ENCODE data around the gene CRLF2.
"Not testable (repeated sequence)": the region's sequence is repeated elsewhere in the genome, so short reads cannot be mapped to it uniquely, and the experiment has no call there.

The CRLF2 gene

DNA sequence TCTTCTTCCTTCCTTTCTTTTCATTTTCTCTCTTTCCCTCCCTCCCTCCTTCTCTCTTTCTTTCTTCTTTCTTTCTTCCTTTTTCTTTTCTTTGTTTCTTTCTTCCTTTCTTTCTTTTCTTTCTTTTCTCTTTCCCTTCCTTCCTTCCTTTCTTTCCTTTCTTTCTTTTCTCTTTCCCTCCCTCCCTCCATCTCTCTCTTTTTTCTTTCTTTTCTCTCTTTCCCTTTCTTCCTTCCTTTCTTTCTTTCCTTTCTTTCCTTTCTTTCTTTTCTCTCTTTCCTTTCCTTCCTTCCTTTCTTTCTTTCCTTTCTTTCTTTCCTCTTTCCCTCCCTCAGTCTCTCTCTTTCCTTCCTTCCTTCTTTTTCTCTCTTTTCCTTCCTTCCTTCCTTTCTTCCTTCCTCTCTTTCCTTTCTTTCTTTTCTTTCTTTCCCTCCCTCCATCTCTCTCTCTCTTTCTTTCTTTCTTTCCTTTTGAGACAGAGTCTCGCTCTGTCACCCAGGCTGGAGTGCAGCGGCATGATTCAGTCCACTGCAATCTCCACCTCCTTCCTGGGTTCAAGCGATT, 44.4 kb downstream of the CRLF2 start:
- no peak for DNase-seq (ENCODE audit: low spot score)

DNA sequence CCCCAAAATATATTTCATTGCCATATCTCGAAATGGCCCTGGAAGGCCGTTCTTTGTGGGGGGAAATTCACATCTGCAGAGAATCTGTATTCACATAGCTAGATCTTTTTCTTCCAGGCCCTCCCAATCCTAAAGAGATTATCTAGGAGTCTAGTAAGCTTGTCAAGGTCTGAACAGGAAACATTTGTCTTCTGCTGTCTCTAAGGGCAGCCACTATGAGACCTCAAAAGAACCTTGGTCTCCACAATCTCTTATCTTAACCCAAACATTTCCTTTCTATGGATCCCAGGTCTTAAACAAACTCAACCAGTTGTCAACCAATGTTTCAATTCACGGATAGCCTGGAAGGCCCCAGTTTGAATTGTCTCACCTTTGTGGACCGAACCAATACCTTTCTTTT, 45.0 kb downstream of the CRLF2 start:
- DNase-seq (ENCODE audit: low spot score): no peak

DNA sequence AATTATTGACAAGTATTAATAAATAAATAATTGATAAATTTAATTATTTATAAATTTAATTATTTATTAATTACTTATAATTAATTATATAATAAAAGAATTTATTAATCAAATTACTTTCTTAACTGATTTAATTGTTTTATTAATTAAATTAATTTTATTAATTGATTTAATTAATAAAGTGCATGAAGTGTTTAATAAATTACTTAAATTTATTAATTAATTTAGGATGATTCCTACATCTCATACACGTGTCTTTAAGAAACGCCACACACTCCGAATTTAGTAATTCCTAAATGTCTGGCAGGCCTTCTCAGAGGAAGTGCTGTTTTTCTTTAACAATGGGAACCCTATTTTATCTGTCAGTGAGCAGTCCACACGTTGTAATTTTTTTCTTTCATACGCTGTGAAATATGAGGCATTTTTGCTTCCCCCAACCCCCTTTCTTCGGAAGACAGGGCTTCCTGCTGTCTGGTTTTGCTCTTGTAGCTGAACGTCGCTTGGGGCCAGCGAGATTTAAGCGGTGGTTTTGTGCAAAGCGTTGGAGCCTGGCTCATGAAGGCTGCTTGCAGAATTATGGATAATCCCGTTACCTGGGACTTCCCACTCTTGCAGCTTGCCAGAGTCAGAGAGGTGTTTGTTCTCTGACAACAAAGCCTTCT, 46.8 kb downstream of the CRLF2 start:
- no peak for DNase-seq (ENCODE audit: low spot score)

DNA sequence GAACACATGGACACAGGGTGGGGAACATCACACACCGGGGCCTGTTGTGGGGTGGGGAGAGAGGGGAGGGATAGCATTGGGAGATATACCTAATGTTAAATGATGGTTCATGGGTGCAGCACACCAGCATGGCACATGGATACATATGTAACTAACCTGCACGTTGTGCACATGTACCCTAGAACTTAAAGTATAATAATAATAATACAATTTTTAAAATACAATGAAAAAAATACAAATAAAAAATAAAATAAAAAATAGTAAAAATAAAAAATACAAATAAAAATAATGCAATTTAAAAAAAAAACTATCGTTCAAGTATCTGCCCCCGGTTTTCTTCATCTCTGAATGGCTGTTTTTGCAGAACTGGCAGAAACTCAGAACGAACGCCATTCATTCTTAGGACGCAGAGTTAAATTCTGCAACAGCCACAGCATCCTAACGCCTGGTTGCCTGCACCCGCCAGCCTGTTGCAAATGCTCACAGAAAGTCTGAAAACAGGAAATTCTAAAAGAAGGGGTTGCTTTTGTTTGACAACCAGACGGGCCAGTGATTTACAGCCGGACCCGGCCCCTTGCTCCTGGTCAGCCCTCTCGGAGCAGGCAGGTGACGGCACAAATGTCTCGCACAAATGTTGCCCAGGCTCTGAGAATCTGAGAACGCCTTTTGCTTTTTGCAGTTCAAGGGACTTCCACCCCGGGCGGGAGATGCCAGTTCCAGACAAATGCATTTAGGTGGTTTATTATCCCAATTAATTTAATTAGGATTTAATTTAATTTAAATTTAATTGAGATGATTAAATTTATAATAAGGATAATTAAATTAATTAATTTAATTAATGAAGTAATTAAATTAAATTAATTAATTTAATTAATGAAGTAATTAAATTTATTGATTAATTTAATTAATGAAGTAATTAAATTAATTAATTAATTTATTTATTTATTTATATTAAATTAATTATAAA, 47.8 kb downstream of the CRLF2 start:
- no peak for DNase-seq (ENCODE audit: low spot score)

DNA sequence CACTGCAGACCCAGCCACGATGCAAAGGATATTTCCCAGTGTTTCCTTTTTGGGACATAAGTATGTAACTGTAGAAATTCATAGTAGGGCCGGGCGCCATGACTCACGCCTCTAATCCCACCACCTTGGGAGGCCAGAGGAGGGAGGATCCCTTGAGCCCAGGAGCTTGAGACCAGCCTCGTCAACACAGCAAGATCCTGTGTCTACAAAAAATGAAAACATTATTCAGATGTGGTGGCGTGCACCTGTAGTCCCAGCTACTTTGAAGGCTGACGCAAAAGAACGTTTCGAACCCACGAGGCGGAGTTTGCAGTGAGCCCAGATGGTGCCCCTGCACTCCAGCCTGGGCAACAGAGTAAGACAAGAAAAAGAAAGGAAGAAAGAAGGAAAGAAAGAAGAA, 49.2 kb downstream of the CRLF2 start:
- DNase-seq (ENCODE audit: low spot score): no peak

DNA sequence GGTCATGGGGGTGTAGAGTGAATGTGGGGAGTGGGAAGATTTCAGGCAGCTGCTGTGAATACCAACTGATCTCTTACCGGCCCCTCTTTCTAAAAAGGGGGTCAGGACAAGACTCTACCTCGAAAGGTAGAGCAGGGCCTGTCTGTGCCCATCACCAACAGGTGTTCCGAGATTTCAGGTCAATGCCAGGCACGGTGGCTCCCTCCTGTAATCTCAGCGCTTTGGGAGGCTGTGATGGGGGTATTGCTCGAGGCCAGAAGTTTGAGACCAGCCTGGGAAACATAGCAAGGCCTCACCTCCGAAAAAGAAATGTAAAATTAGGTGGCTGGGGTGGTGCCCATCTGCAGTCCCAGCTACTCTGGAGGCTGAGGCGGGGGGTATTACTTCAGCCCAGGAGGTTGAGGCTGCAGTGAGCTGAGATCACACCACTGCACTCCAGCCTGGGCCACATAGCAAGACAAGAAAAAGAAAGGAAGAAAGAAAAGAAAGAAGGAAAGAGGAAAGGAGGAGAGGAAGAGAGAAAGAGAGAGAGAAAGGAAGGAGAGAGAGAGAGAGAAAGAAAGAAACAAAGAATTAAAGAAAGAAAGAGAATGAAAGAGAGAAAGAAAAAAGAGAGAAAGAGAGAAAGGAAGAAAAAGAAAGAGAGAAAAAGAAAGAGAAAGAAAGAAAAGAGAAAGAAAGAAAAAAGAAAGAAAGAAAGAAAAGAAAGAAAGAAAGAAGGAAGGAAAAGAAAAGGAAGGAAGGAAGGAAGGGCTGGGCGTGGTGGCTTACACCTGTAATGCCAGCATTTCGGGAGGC, 50.1 kb downstream of the CRLF2 start:
- DNase-seq (ENCODE audit: low spot score): no peak

DNA sequence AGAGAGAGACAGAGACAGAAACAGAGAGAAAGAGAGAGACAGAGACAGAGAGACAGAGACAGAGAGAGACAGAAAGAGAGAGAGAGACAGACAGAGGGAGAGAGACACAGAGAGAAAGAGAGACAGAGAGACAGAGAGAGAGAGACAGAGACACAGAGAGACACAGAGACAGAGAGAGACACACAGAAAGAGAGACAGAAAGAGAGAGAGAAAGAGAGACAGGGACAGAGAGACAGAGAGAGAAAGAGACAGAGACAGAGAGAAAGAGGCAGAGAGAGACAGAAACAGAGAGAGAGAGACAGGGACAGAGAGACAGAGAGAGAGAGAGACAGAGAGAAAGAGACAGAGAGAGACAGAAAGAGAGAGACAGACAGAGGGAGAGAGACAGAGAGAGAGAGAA, 52.9 kb downstream of the CRLF2 start:
- DNase-seq (ENCODE audit: low spot score): no peak

DNA sequence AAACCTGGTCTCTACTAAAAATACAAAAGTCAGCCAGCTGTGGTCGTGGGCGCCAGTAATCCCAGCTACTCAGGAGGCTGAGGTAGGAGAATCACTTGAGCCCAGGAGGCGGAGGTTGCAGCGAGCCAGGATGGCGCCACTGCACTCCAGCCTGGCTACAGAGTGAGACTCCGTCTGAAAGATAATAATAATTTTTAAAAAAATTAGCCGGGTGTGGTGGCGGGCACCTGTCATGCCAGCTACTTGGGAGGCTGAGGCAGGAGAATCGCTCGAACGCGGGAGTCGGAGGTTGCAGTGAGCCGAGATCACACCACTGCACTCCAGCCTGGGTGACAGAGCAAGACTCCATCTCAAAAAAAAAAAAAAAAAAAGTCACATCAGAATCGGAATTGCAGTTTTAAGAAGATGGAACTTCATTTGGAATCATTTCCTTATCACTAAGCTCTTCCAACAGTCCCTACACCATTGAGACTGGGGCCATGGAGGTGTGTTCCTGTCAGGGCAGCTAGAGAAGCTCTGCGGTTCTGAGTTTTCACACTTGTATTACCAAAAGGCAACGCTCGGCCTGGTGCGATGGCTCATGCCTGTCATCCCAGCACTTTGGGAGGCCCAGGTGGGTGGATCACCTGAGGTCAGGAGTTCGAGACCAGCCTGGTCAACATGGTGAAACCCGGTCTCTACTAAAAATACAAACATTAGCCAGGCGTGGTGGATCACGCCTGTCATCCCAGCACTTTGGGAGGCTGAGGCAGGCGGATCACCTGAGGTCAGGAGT, 55.6 kb downstream of the CRLF2 start:
- not testable (repeated sequence) for DNase-seq (ENCODE audit: low spot score)

DNA sequence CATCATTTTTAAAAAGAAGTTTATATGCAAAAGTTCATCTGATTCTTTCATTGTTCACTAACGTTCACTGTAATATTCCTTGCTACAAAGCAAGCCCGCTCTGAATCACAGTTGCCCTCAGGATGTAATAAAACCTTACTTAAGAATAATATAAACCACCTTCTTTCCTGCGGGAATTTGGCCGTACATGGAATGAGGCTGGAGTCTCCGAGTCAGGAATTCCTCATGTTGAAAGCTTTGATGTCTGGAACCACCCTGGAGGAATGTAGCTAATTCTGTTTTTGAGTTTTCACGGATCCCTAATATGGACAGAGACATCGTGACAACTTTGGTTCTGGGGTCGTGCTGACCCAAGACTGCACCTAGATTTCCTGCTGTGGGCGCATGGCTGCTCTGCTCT, 58.5 kb downstream of the CRLF2 start:
- no peak for DNase-seq (ENCODE audit: low spot score)

DNA sequence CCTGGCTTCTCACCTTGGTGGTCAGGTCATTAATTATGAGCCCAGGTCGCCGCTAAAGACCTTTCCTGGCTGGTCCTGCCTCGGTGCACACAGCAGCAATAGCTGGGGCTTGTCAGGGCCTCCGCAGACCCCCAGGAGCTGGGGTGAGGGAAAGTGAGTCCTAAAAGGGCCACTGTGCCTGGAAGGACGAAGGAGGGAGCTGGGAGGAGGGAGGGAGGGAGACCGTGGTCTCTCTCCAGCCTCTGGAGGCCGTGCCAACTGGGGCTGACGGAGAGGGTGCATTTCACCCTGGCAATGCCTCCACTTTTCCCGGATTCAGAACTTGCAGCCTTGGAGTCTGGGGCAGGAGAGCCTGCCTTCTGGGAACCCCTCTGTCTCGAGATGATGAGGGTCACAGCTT, 60.4 kb downstream of the CRLF2 start:
- DNase-seq (ENCODE audit: low spot score): no peak

DNA sequence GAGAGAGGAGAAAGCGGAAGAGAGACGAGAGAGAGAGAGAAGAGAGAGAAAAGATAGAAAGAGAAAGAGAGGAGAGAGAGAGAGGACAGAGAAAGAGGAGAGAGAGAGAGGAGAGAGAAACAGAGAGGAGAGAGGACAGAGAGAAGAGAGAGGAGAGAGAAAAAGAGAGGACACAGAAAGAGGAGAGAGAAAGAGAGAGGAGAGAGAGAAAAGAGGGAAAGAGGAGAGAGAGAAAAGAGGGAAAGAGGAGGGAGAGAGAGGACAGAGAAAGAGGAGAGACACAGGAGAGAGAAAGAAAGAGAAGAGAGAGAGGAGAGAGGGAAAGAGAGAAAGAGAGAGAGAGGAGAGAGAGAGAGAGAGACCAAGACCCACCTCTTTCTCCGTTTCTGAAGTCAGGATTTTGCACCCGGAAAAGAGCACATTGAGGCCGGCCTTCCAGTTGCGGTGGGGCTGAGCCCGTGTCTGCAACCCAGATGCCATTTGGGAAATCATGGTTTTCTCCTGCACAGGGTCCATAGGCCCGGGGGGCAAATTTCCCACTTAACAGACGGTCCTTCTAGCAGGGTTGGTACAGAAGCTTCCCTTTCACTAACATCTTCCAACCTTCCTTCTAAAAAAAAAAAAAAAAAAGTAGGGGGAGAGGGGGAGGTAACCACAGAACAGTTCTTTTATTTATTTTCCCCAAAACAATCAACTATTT, 60.9 kb downstream of the CRLF2 start:
- no peak for DNase-seq (ENCODE audit: low spot score)

DNA sequence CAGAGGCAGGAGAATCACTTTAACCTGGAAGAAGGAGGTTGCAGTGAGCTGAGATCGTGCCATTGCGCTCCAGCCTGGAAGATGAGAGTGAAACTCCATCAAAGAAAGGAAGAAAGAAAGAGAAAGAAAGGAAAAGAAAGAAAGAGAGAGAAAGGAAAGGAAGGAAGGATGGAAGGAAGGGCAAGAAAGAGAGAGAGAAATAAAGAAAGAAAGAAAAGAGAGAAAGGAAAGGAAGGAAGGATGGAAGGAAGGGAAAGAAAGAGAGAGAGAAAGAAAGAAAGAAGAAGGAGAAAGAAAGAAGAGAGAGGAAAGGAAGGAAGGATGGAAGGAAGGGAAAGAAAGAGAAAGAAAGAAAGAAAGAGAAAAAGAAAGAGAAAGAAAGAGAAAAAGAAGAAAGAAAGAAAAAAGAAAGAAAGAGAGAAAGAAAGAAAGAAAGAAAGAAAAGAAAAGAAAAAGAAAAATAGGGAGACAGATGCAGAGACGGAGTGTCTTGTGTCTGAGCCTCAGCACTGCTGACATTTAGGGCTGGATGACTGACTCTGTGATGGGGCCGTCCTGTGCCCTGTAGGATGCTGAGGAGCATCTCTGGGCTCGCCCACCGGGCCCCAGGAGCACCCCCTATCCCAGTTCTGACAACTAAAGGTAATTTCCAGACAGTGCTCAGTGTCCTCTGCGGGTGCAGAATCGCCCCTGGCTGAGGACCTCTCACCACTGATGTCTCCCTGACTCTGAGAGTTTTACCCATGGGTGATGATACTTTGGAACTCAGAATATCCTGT, 61.7 kb downstream of the CRLF2 start:
- DNase-seq (ENCODE audit: low spot score): no peak

DNA sequence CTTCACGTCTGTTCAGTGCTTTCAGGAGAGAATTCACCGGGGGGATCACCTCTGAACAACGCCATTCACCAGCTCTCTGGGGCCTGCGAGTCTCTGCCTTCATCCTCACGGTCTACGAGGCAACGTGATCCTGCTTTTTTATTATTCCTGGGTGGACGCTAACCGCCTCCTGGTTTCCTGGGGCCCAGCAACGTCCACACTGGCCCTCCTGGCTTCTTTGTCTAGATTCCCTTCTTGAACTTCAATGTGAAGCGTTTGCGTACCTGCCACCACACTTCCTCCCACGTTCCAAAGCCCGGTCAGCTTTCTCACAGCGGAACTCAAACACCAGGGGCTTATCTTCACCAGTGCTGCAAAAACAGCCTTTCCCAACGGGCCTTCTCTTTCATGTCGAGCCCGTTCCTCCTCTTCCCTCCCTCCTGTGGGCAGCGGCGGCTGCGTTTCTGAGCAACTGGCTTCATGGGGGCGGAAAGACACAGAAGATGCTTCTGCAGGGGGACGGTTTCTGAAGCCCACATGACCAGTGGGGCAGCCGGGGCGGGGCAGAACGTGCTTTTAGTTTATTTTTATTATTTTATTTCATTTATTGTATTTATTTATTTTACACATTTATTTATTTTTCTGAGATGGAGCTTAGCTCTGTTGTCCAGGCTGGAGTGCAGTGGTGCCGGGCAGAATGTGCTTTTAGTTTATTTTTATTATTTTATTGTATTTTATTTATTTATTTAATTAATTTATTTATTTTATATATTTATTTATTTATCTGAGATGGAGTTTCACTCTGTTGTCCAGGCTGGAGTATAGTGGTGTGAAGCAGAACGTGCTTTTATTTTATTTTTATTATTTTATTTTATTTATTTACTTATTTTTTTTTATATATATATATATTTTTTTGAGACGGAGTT, 64.6 kb downstream of the CRLF2 start:
- DNase-seq (ENCODE audit: low spot score): no peak

DNA sequence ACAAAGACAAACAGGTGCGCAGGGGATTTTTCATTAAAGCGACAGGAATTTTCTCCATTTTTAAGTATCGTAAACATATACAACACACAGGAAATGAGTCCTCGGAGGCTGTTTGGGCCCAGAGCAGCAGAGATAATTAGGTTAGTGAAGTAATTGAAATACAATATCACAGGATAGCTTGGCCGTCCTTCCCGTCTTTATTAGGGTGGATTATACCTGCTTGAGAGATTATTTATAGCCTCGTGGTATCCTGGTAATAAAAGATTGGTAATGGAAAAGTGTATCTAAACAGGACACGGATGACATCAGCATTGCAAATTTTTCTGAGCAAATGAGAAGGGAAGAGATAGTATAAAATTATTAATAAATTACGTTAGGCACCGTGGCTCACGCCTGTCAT, 68.2 kb downstream of the CRLF2 start:
- DNase-seq (ENCODE audit: low spot score): no peak

Data from HuH-7.5 (cell line).